Naive thymus-derived CD8-positive, alpha-beta T cell (primary cell): ENCODE results near the gene MX2. TPM values are rescaled to one million over a fixed set of nuclear protein-coding genes. Genes with fewer than 3 reads are reported as not detected.
A peak's percentile ranks its signal among the peaks of the same experiment; 100 is the strongest.

Experiments used
- ATAC-seq, 2 donors: fragments of 150-1000 bp; cut with Tn5 transposase in 1 of 2; sonication (Bioruptor Pico), chemical (Tn5 transposase) in 1 of 2; 1 replicate in 1 of 2; 2 replicates in 1 of 2; pipeline ENCODE4 v1.10.0; 2021; ENCODE audit warnings: mild to moderate bottlenecking in 2 of 2, moderate library complexity in 2 of 2
- POLR2A ChIA-PET: fragments of 350-600 bp; sonication (Branson Sonifier 250); formaldehyde crosslinking; loops from one replicate; lab custom pipeline; 2021; ENCODE audit warnings: antibody characterized with exemption; lab: Charles Lee
- DNase-seq, 10 donors: peaks; one replicate each; pipeline versions ENCODE4 v3.0.0 to v3.0.0-alpha.2; 2020 to 2022
- H3K27ac Mint-ChIP-seq, 10 donors: one replicate each; pipeline ENCODE4 v1.8.0; 2020 to 2022; ENCODE audit warnings: mild to moderate bottlenecking in 10 of 10, mixed read lengths in 10 of 10, moderate library complexity in 4 of 10, inconsistent platforms in 1 of 10
- H3K27me3 Mint-ChIP-seq, 5 donors: one replicate each; pipeline ENCODE4 v1.8.0; 2021 to 2022; ENCODE audit warnings: mixed read lengths in 5 of 5
- H3K36me3 Mint-ChIP-seq, 3 donors: one replicate each; pipeline ENCODE4 v1.8.0; 2020 to 2022; ENCODE audit warnings: mixed read lengths in 3 of 3, mild to moderate bottlenecking in 2 of 3, inconsistent platforms in 1 of 3
- H3K4me1 Mint-ChIP-seq, 4 donors: one replicate each; pipeline ENCODE4 v1.8.0; 2021 to 2022; ENCODE audit warnings: mixed read lengths in 4 of 4
- H3K4me3 Mint-ChIP-seq, 10 donors: one replicate each; pipeline ENCODE4 v1.8.0; 2020 to 2022; ENCODE audit warnings: mild to moderate bottlenecking in 10 of 10, mixed read lengths in 10 of 10, moderate library complexity in 6 of 10, inconsistent platforms in 1 of 10
- H3K9me3 Mint-ChIP-seq, 9 donors: one replicate each; pipeline ENCODE4 v1.8.0; 2020 to 2022; ENCODE audit warnings: mixed read lengths in 9 of 9, mild to moderate bottlenecking in 3 of 9, inconsistent platforms in 1 of 9, moderate library complexity in 1 of 9
- polyA plus RNA-seq, 3 donors: library from polyadenylated mRNA; unstranded; fragments of 300-500 nt; fragmentation: Illumina TruSeq; gene quantifications; one replicate each; pipeline ENCODE4 v1.2.3, GENCODE V29; 2021
- total RNA-seq, 8 experiments: library from RNA in 2 of 8; stranded (reverse) in 2 of 8; gene quantifications; one replicate each; pipeline ENCODE4 v1.2.3 and lab custom pipeline; 2021 to 2026

MX2 gene
- total and polyA plus RNA-seq, 5 experiments from 2014 or later = 27.8 to 125 (median 49.6) TPM

DNA sequence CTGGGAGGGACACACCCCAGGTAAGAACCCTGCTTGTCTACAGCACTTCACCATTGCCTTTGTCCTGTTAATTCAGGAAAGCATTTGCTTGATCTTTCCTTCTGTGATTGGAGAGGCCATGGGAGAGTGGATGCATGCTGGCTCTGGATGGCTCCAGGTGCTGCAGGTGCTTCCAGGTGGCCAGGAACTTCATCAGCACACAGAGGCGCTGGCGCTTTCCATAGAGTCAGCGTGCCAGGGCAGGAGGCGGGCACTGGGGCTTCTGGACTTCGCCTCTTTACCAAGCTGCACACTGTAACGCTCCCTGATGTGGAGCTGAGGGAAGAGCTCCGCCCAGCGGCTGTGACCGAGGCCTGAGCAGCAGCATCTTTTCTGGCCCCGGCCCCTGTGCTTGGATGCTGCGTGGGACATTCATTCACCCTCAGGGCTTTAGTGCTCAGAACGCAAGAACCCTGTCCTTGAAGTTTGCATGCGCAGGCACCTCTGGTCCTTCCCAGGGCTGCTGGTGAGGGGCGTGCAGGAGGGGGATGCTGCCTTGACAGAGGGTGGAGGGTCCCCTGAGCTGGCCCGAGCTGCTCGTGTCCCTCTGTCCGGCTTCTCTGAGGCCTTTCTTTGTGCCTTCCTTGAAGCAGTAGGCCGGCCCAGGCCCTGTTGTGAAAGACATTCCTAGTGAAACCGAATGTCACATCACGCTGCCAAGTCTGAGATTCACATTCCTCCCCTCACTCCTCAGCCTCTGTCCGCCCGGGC, 1.6 kb upstream of the MX2 start:
- DNase-seq (no peak), ATAC-seq (no peak)
- Mint-ChIP-seq H3K9me3 (no peaks in the 10 kb centered on the region), H3K4me3 (peak overlapping the region in 4 of 10 donors; percentile 92 to 93 (median 92)), H3K36me3 (peaks cover 0 to 11% (median 6%) of the 10 kb centered on the region in 3 donors), H3K27ac (peak overlapping the region; percentile 98 to 100 (median 100)), H3K4me1 (peaks cover 14 to 45% (median 42%) of the 10 kb centered on the region in 4 donors), H3K27me3 (peaks cover 0 to 4% (median 0%) of the 10 kb centered on the region in 5 donors)
- POLR2A ChIA-PET = interaction anchor here (2.9 to 3.2 kb wide), 2 partner anchors 9 to 66 kb away, joined by 16 to 26 read pairs; partner anchors contain the start of gene MX1

- POLR2A ChIA-PET = interaction anchor here (0.6 to 3.2 kb wide), 6 partner anchors 8 to 97 kb away, joined by 3 to 26 read pairs (median 10); partner anchors contain the start of gene MX1
- Mint-ChIP-seq H3K4me1 (peaks cover 18 to 55% (median 52%) of the 10 kb centered on the region in 4 donors), H3K4me3 (peak overlapping the region; percentile 86 to 99 (median 93)), H3K36me3 (peaks cover 0 to 19% (median 16%) of the 10 kb centered on the region in 3 donors), H3K9me3 (no peaks in the 10 kb centered on the region), H3K27ac (peak overlapping the region; percentile 98 to 100 (median 100)), H3K27me3 (peaks cover 0 to 4% (median 0%) of the 10 kb centered on the region in 5 donors)
- DNase-seq = no peak
- ATAC-seq = no peak
Observed at GRCh38 chr21:41361053-41361785, 608 bp upstream of the MX2 start.

DNA sequence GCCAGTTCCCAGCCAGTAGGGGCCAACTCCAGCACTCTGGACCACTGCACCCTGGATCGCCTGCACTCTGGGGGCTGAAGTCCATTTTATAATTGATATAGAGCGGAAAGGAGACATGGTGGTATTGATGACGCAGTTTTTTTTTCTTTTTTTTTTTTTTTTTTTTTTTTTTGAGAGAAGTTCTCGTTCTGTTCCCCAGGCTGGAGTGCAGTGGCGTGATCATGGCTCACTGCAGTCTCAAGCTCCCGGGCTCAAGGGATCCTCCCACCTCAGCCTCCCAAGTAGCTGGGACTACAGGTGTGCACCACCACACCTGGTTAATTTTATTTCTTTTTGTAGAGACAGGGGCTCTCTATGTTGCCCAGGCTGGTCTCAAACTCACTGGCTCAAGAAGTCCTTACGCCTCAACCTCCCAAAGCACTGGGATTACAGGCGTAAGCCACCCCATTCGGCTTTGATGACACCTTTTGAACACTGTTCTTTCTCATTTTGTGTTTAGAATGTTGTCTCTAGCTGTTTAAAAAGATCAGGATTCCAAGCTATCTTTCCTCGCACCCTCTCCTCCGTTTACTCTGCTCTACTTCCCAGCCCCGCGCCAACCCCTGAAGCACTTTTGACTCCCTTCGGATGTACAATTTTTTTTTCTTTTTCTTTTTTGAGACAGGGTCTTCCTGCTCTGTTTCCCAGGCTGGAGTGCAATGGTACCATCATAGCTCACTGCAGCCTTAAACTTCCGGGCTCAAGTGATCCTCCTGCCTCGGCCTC, 960 bp downstream of the MX2 start:
- DNase-seq = no peak

DNA sequence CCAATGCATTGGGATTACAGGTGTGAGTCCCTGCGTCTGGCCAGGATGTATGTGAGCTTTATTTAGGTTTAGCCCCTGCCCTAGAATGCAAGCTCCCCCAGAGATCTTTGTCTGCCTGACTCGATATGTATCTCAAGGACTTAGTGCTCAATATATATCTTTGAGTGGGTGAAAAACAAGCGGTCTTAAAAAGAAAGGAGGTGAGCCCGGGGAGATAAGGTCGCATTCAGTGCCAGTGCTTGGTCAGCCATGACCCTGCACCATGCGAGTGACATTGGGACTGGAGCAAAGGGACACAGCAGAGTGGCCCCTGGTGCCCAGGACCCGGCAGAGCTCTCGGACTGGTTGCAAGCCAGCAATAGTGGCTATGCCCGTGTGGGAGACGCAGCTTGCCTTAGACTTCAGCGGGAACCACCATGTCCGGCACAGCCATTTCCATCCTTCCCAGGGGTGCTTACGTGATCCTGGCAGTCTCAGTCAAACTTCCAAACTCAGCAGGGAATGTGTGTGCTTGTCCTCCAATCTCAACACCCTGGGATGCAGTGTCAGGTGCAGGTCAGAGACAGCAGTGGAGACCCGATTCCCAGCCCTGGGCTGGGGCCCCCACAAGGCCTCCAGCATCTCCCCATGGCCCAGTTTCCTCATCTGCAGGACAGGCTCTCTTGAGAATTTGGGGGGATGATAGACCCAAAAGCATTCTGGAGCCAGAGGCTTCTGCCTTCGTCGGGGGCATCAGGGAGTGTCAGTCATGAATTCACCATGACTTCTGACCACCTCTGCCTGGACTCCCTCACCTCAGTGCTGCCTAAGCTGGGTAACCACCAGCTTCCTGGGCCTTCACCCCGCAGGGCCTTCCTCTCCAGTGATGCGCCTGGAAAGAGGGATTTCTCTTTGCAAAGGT, 1.8 kb downstream of the MX2 start:
- Mint-ChIP-seq H3K27ac (peak overlapping the region; percentile 98 to 100 (median 100)), H3K4me3 (peak overlapping the region; percentile 86 to 99 (median 93)), H3K4me1 (peaks cover 27 to 79% (median 73%) of the 10 kb centered on the region in 4 donors), H3K27me3 (peaks cover 0 to 4% (median 0%) of the 10 kb centered on the region in 5 donors), H3K9me3 (no peaks in the 10 kb centered on the region), H3K36me3 (peaks cover 0 to 31% (median 19%) of the 10 kb centered on the region in 3 donors)
- no peak for DNase-seq
- POLR2A ChIA-PET = interaction anchor here (0.7 to 2.9 kb wide), 4 partner anchors 9 to 64 kb away, joined by 4 to 16 read pairs (median 10); partner anchors contain the start of gene MX1
- no peak for ATAC-seq

More for the DNA sequence above, 960 bp downstream of the MX2 start:
- ATAC-seq = peak; percentile 19 to 30
- H3K27ac Mint-ChIP-seq = peak overlapping the region; percentile 98 to 100 (median 100)
- no peaks in the 10 kb centered on the region for H3K9me3 Mint-ChIP-seq
- H3K27me3 Mint-ChIP-seq = peaks cover 0 to 4% (median 0%) of the 10 kb centered on the region in 5 donors
- H3K4me3 Mint-ChIP-seq = peak overlapping the region; percentile 86 to 99 (median 93)
- peaks cover 20 to 70% (median 64%) of the 10 kb centered on the region in 4 donors for H3K4me1 Mint-ChIP-seq
- POLR2A ChIA-PET = interaction anchor here (0.7 to 3.2 kb wide), 12 partner anchors 7 to 516 kb away, joined by 3 to 26 read pairs (median 4); partner anchors contain the start of genes MX1 and PRDM15
- peaks cover 0 to 26% (median 19%) of the 10 kb centered on the region in 3 donors for H3K36me3 Mint-ChIP-seq

GRCh38 chr21:41364308-41364707, 2.5 kb downstream of the MX2 start:
- POLR2A ChIA-PET = no interaction called here
- H3K4me1 Mint-ChIP-seq = peaks cover 30 to 86% (median 79%) of the 10 kb centered on the region in 4 donors
- ATAC-seq = no peak
- DNase-seq = no peak
- H3K36me3 Mint-ChIP-seq = peaks cover 0 to 31% (median 19%) of the 10 kb centered on the region in 3 donors
- peak overlapping the region in 9 of 10 donors; percentile 98 to 100 (median 99) for H3K27ac Mint-ChIP-seq
- H3K9me3 Mint-ChIP-seq = no peaks in the 10 kb centered on the region
- H3K4me3 Mint-ChIP-seq = peak overlapping the region in 9 of 10 donors; percentile 12 to 99 (median 93)
- H3K27me3 Mint-ChIP-seq = peaks cover 0 to 4% (median 0%) of the 10 kb centered on the region in 5 donors

- Mint-ChIP-seq H3K4me1 (peaks cover 37 to 95% (median 88%) of the 10 kb centered on the region in 4 donors), H3K36me3 (peaks cover 0 to 31% (median 19%) of the 10 kb centered on the region in 3 donors), H3K27me3 (peaks cover 0 to 4% (median 0%) of the 10 kb centered on the region in 5 donors), H3K9me3 (no peaks in the 10 kb centered on the region), H3K4me3 (peak overlapping the region in 7 of 10 donors; percentile 18 to 66 (median 26)), H3K27ac (peak overlapping the region; percentile 39 to 100 (median 88))
- DNase-seq (no peak), ATAC-seq (no peak)
- POLR2A ChIA-PET = no interaction called here
Observed at GRCh38 chr21:41365377-41366107, 3.7 kb downstream of the MX2 start.

- POLR2A ChIA-PET = interaction anchor here (0.6 to 4.2 kb wide), 2 partner anchors 27 to 59 kb away, joined by 5 to 61 read pairs; partner anchors contain the start of gene MX1
- ATAC-seq (no peak), DNase-seq (no peak)
- H3K9me3 Mint-ChIP-seq = no peaks in the 10 kb centered on the region
- H3K4me1 Mint-ChIP-seq = peaks cover 41 to 95% (median 89%) of the 10 kb centered on the region in 4 donors
- H3K27ac Mint-ChIP-seq = peak overlapping the region; percentile 57 to 99 (median 82)
- H3K4me3 Mint-ChIP-seq = peak overlapping the region in 5 of 10 donors; percentile 1 to 59 (median 15)
- H3K27me3 Mint-ChIP-seq = peaks cover 0 to 4% (median 0%) of the 10 kb centered on the region in 5 donors
- H3K36me3 Mint-ChIP-seq = peaks cover 0 to 31% (median 19%) of the 10 kb centered on the region in 3 donors
Observed at GRCh38 chr21:41366522-41367151, 4.8 kb downstream of the MX2 start.

GRCh38 chr21:41367301-41367944, 5.6 kb downstream of the MX2 start:
- Mint-ChIP-seq H3K36me3 (peaks cover 0 to 31% (median 18%) of the 10 kb centered on the region in 3 donors), H3K27me3 (peaks cover 0 to 3% (median 0%) of the 10 kb centered on the region in 5 donors), H3K4me3 (peak overlapping the region in 4 of 10 donors; percentile 15 to 92 (median 65)), H3K9me3 (no peaks in the 10 kb centered on the region), H3K27ac (peak overlapping the region; percentile 58 to 99 (median 96)), H3K4me1 (peaks cover 36 to 95% (median 89%) of the 10 kb centered on the region in 4 donors)
- no peak for DNase-seq
- no peak for ATAC-seq
- POLR2A ChIA-PET = interaction anchor here (2.3 to 4.2 kb wide), 2 partner anchors 50 to 58 kb away, joined by 7 to 61 read pairs; partner anchors contain the start of gene MX1

GRCh38 chr21:41367945-41368734, 6.3 kb downstream of the MX2 start:
- Mint-ChIP-seq H3K9me3 (no peaks in the 10 kb centered on the region), H3K27me3 (no peaks in the 10 kb centered on the region), H3K36me3 (peaks cover 0 to 31% (median 15%) of the 10 kb centered on the region in 3 donors), H3K4me1 (peaks cover 33 to 92% (median 89%) of the 10 kb centered on the region in 4 donors), H3K4me3 (peak overlapping the region; percentile 79 to 94 (median 90)), H3K27ac (peak overlapping the region; percentile 81 to 99 (median 96))
- POLR2A ChIA-PET = interaction anchor here (1.9 to 4.2 kb wide), 4 partner anchors 7 to 85 kb away, joined by 7 to 61 read pairs (median 16); partner anchors contain the start of genes MX1 and MX2
- DNase-seq (no peak), ATAC-seq (no peak)
